HG03575 (cell line): ENCODE measurements around the gene SPON1.

Experiments
- ATAC-seq: cut with Tn5 transposase; IDR thresholded peaks from one replicate; pipeline ENCODE4 v1.9.1; 2021; ENCODE audit not compliant: unreplicated experiment, insufficient number of reproducible peaks, low FRiP score; ENCODE audit errors: extremely low read depth

SPON1 gene

GRCh38 chr11:13941775-13942174 is 20.7 kb upstream of the SPON1 start:
- no peak for ATAC-seq

GRCh38 chr11:13942378-13942777 is 20.1 kb upstream of the SPON1 start:
- ATAC-seq: no peak

- no peak for ATAC-seq
These were observed 19.5 kb upstream of the SPON1 start for GRCh38 chr11:13942971-13943381.

DNA sequence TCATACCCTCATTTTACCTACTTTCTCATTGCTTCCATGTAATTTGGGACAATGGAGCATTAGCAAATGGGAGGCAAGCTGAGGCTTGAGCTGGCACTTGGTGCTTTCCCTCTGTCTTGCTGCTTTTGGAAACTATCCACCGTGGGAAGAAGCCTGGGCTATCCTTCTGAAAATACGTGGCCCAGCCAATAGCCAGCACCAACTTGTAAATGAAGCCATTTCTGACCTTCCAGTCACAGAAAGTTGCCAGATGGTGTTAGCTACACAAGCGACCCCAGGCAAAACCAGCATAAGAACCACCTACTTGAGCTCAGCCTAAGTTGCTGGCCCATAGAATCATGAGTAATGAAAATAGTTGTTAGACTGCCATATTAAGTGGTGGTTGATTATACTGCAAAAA is 18.5 kb upstream of the SPON1 start:
- no peak for ATAC-seq

DNA sequence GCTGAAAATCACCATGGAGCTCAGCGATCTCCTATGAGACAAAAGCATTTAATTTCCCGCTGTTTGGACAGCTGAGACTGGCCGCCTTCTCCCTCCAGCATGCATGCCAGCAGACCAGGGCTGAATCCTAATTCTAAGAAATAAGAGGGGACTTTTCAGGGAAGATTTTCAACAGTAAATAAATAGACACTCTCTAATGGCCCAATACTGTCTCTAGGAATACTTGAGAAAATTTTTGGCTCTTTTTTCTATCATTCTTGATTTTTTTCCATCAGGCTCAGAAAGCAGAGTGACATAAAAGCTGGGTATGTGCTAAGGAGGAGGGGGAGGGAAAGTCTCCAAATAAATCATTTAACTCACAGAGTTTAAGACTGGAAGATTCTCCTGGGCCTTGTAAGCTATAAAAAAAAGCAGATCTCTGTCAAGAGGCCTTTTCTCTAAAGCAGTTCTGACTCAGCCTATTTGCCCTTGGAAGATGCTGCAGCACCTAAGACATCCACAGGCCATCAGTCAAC is 17.6 kb upstream of the SPON1 start:
- ATAC-seq: no peak

GRCh38 chr11:13947379-13947778 is 15.1 kb upstream of the SPON1 start:
- ATAC-seq: no peak

DNA sequence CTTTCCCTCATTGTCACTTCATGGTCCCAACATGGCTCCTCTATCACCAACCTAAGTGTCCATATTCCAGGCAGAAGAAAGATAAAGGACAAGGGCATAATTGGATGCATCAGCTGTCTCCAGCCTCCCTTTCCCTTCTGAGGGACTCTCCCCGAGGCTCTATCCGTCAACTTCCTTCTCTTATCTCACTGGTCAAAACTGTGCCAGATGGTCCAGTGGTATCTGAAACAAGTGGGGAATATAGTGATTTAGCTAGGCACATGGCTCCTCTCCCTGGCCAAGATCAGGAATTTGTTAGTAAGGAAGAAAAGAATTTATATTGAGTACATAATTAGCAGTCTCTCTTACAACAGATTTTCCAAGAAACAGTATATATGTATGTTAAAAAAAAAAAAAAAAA is 12.6 kb upstream of the SPON1 start:
- no peak for ATAC-seq

DNA sequence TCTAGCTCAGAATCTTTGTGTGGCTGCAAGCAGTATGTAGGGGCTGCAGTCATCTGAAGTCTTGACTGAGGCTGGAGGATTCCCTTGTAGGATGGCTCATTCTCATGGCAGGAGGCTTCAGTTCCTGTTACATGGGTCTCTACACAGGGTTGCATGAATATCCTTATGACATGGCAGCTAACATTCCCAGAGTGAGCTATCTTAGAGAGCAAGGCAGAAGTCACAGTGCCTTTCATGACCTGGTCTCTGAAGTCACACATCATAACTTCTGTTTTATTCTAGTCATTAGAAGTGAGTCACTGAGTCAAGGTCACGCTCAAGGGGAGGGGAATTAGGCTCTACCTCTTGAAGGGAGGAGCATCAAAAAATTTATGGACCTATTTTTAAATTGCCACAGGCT is 10.3 kb upstream of the SPON1 start:
- no peak for ATAC-seq

DNA sequence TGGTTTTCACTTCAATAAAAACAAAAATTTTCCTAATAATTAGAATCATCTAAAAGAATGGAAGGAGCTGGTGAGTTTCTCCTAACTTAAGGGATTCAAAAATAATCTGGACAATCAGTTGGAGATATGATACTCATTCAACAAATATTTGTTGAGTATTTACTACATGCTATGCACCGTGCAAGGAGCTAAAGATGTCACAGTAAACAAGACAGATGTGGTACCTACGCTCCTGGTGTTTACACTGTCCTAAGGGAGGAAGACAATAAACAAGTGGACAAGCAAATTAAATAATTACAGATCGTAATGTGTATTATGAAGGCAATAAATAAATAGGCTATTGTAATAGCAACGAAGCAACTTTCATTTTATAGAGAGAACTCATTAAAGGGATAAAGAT is 9.9 kb upstream of the SPON1 start:
- ATAC-seq: no peak

DNA sequence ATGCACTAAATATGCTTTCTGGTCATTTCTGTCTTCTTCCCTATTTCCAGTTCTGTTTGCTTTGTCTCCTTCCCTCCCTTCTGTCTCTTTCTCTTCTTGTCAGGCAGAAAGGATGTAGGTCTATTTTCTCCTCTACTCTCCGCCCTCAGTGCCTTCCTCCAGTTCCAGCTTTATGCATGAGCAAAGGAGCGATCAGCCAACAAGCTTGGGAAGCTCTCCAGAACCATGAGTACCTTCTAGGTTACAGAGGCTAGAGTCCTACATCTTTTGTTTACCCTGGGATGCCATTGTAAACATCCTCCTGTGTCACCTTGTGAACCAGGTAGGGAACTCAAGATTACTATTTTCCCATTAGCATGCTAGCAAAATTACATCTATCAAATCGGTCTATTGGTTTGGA is 7.9 kb upstream of the SPON1 start:
- ATAC-seq: no peak

GRCh38 chr11:13955971-13956421 is 6.5 kb upstream of the SPON1 start:
- ATAC-seq: no peak

DNA sequence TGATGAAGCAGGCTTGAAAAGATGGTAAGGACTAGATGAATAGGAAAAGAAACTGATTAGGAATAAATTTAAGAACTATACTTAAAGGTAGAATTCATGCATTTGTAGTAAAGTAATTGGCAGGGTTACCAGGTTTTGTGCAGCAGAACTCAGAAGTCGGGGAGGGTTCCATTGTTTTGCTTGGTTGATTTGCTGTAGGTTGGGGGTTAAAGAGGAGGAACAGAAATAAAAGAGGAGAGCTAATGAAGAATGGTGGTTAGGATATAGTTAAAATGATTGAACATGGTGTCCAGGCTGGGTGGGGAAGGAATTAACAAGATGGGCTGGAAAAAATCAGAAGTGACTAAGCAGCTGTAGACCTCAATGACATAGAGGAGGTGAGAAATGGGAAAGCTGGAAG is 5.5 kb upstream of the SPON1 start:
- no peak for ATAC-seq

GRCh38 chr11:13958641-13959400 is 3.7 kb upstream of the SPON1 start:
- ATAC-seq: no peak

DNA sequence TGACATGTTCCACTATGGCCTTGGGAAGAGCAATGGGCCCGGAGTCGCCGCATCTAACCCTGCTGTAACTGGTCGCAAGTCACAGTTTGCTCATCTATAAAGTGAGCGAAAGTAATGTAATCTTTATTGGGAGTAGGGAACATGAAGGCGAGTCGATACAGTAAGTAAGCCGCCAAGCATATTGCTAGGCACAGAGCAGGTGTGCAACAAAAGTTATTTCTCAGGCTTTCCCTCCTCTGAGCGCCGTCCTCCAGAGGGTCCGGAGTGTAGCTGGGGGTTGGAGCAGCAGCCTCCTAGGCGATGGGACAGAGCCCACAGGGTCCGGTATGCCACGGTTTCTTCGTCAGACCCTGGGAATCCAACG is 343 bp upstream of the SPON1 start:
- no peak for ATAC-seq

GRCh38 chr11:13963169-13963948 is 836 bp downstream of the SPON1 start:
- no peak for ATAC-seq

DNA sequence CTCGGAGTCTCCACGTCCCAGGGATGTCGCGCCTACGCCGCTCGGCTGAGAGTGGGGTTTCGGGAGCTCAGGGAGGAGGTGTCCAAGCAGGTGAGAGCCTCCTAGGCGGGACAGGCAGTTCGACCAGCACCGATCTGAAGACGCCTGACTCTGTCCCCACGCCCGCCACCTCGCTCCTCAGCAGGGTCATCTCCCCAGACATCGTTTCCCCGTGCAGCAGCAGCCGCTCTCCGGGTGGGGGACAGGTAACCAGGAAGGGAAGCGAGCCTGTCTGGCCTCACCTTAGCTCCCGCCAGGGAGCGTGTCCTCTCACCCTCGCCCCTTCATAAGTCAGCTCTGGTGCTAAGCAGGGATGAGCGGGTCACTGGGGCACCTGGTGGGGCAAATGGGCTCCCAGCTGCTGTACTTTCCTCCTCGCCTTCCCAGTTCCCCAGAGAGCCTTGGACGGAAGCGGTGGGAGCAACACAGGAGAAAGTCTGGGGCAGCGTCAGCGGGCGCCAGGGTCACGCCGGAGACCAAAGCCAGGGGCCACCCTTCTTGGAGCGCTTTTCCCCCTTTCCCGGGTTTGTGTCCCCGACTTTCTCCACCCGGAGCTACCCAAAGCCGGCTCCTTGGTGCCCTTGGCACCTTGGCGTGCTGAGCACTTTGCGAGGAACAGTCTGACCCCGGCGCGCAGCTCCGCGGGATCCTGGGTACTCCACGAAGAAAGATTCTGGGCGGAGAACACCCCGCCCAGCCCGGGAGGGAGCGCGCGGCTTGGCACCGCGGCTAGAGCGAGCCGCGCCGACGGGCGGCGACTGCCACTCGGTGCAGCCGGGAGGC is 1.6 kb downstream of the SPON1 start:
- no peak for ATAC-seq

DNA sequence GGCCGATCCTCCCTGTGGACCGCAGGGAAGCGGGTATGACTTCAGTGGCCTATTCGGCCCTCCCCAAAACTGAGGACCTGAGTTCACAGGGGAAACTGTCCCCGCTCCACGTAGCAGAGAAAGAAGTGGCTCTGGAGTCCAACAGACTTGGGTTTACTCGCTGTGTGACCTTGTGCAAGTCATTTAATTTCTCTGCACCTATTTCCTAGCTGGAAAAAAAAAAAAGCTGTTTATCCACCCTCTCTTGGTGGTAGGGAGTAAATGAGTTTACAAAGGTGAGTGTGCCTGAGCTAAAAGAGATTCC is 2.2 kb downstream of the SPON1 start:
- no peak for ATAC-seq

DNA sequence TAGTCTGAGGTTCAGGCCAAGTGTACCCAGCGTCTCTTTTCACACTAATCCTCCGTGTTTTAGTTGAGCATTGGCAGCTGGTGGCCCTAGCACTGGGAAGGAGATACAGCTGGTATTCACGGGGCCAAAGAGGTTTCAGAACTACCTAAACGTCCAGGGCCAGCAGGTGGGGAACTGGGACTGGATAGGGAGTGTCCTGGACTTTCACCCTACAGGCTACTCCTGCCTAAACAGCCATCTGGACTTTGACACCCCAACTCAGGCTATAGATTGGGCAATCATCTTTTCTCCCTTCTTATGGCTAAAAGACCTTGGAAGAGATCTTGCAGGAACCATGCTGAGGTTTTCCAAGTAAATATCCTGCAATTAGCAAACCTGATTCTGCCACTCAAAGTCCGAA is 2.8 kb downstream of the SPON1 start:
- no peak for ATAC-seq

DNA sequence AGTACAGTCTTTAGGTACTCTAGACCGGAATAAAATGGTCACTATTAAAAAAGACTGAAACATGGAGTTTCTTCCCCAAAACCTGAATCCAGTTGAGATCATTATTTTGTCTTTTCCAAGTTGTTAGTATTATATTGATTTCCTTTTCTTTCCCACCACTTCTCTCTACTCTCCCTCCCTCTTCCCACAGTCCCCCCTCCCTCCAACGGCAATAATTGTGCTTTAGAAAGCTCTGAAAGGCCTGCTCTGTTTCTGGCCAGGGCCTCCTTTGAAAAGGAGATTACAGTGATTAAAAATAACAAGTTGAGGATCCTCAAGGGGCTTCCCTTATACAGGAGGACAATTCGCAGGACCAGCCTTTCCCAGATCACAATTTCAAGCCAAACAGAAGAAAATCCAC is 3.5 kb downstream of the SPON1 start:
- no peak for ATAC-seq

- no peak for ATAC-seq
These were observed 4.0 kb downstream of the SPON1 start for GRCh38 chr11:13966486-13966885.
